Coronary artery (tissue), 2 donors: ENCODE measurements around the gene GPR61.

Experiments used
- DNase-seq: peaks from one replicate; pipeline ENCODE4 v3.0.0-alpha.2; 2017; ENCODE audit warnings: low spot score
- H3K27ac ChIP-seq, 2 donors: fragments of 200-600 bp; sonication (generic); one replicate each; pipeline ENCODE4 v1.5.1; 2016 to 2019
- H3K4me3 ChIP-seq: fragments of 200-600 bp; sonication (generic); 2 replicates; pipeline ENCODE4 v1.5.1; 2016; ENCODE audit warnings: mild to moderate bottlenecking, moderate library complexity
- CTCF ChIP-seq: fragments of 200-600 bp; sonication (generic); IDR thresholded peaks from one replicate; pipeline ENCODE4 v1.5.1; 2019; ENCODE audit warnings: antibody characterized with exemption

Gene GPR61, protein sequence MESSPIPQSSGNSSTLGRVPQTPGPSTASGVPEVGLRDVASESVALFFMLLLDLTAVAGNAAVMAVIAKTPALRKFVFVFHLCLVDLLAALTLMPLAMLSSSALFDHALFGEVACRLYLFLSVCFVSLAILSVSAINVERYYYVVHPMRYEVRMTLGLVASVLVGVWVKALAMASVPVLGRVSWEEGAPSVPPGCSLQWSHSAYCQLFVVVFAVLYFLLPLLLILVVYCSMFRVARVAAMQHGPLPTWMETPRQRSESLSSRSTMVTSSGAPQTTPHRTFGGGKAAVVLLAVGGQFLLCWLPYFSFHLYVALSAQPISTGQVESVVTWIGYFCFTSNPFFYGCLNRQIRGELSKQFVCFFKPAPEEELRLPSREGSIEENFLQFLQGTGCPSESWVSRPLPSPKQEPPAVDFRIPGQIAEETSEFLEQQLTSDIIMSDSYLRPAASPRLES

GRCh38 chr1:109539676-109540075, at the start of gene GPR61:
Gene GPR61, plus strand, starts transcription at chr1:109539872. Its CDS starts 3,151 bp downstream, at chr1:109543023.
- TF ChIP-seq CTCF: no peak
- Histone ChIP-seq H3K4me3 (no peak within 1 kb of the TSS), H3K27ac (no peak within 1 kb of the TSS)
- no peak for DNase-seq

DNA sequence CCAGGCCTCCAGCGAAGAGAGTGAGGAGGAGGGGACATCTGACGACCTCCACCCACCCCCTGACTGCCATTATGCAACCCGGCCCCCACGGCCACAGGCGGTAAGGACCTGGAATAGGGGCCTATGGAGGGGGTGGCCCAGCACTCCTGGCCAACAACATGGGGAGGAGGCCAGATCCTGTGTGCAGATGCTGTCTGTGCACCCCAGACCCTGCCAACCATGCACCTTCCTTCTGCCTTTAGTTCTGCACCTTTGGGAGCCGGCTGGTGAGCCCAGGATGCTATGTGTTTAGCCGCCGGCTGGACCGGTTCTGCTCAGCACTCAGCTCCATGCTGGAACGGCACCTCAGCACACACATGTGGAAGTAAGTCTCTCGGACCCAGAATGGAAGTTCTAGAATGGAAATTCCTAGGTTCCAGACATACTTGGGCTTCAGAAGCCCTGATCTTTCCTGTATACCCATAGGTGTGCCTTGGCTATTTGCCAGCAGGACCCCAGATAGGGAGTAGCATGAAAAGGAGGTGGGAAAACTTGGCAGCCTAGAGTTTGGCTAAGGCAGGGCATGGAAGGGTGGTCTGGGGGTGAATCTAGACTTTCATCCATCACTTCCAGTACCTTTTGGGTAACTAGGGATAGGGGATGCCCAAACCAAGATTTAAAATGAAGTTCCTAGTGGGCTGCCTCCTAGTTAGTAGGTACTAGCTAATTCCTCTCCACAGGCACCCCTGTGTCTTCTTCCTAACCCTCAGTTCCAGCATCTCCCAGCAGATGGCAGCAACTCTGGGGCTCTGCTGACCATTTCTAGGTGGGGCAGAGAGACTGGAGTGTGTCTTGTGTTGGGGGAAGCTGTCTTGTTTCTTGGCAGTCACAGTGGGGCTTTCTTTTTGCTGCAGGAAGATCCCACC, 49.4 kb upstream of the GPR61 start:
- H3K4me3 ChIP-seq: no peak overlapping the region
- DNase-seq: no peak
- H3K27ac ChIP-seq: no peak overlapping the region
- peak; percentile 70 for TF ChIP-seq CTCF

DNA sequence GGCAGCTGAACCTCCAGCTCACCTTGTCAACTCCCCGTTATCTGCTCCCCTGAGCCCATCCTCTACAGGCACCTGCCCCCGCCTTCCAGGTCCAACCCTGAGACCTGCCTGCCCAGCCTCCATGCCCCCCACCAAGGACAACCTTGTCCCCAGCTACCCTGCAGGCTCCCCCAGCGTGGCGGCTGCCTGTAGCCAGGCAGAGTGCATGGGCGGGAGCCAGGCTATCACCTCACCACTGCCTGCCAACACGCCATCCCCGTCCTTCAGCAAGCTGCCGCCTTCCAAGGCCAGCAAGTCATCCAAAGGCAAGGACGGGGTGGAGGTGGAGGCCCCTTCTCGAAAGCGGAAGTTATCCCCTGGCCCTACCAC, 48.8 kb upstream of the GPR61 start:
- peak; percentile 62 for DNase-seq
- Histone ChIP-seq H3K4me3 (no peak overlapping the region), H3K27ac (no peak overlapping the region)
- TF ChIP-seq CTCF: no peak

DNA sequence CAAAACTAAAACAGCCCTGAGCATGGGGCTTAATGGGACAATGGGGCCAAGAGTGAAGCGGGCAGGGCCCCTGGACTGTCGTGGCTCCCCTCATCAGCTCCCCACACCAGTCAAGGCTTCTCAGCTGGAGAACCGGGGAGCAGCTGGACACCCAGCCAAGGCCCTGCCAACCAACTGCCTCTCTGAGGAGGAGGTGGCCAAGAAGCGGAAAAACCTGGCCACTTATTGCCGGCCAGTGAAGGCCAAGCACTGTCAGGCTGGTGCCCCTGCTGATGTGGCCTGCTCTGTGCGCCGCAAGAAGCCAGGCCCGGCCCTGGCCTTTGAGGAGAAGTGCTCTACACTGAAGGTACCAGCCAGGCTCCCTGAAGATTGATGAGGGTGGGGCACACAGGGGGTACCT, 48.3 kb upstream of the GPR61 start:
- Histone ChIP-seq H3K4me3 (no peak overlapping the region), H3K27ac (no peak overlapping the region)
- DNase-seq: peak; percentile 58
- no peak for TF ChIP-seq CTCF

- H3K4me3 ChIP-seq: no peak overlapping the region
- no peak overlapping the region for H3K27ac ChIP-seq
- DNase-seq: no peak
- TF ChIP-seq CTCF: no peak
Measured at GRCh38 chr1:109492779-109493178, 46.9 kb upstream of the GPR61 start.

- Histone ChIP-seq H3K27ac (peak overlapping the region; percentile 53 to 89), H3K4me3 (peak overlapping the region; percentile 94)
- DNase-seq: peak; percentile 52
- TF ChIP-seq CTCF: no peak
Measured at GRCh38 chr1:109493227-109493626, 46.4 kb upstream of the GPR61 start.
